HG03460 (cell line): ENCODE measurements around the gene DNAH8.
"Not testable (repeated sequence)": the region's sequence is repeated elsewhere in the genome, so short reads cannot be mapped to it uniquely, and the experiment has no call there.

Experiments
- ATAC-seq: cut with Tn5 transposase; IDR thresholded peaks from one replicate; pipeline ENCODE4 v1.9.1; 2021; ENCODE audit not compliant: unreplicated experiment

The DNAH8 gene

GRCh38 chr6:38877721-38878120 lies 162.6 kb downstream of the DNAH8 start:
- ATAC-seq = no peak

- no peak for ATAC-seq
Measured at GRCh38 chr6:38882157-38882556, 167.0 kb downstream of the DNAH8 start.

- ATAC-seq = no peak
Measured at GRCh38 chr6:38897507-38897906, 182.4 kb downstream of the DNAH8 start.

GRCh38 chr6:38901802-38902522 lies 186.9 kb downstream of the DNAH8 start:
- ATAC-seq = no peak

GRCh38 chr6:38906582-38906981 lies 191.5 kb downstream of the DNAH8 start:
- ATAC-seq = no peak

- ATAC-seq = no peak
Measured at GRCh38 chr6:38907264-38907663, 192.2 kb downstream of the DNAH8 start.

GRCh38 chr6:38909015-38909730 lies 194.1 kb downstream of the DNAH8 start:
- ATAC-seq = no peak

GRCh38 chr6:38910207-38910606 lies 195.1 kb downstream of the DNAH8 start:
- ATAC-seq = no peak

- ATAC-seq = no peak
Measured at GRCh38 chr6:38912378-38912777, 197.3 kb downstream of the DNAH8 start.

- no peak for ATAC-seq
Measured at GRCh38 chr6:38915205-38915925, 200.3 kb downstream of the DNAH8 start.

- ATAC-seq = not testable (repeated sequence)
Measured at GRCh38 chr6:38921540-38921939, 206.4 kb downstream of the DNAH8 start.

GRCh38 chr6:38924791-38925509 lies 209.8 kb downstream of the DNAH8 start:
- no peak for ATAC-seq

GRCh38 chr6:38929560-38929959 lies 214.4 kb downstream of the DNAH8 start:
- ATAC-seq = no peak

GRCh38 chr6:38933426-38933825 lies 218.3 kb downstream of the DNAH8 start:
- no peak for ATAC-seq

GRCh38 chr6:38935051-38935450 lies 219.9 kb downstream of the DNAH8 start:
- ATAC-seq = no peak

GRCh38 chr6:38937839-38938613 lies 222.9 kb downstream of the DNAH8 start:
- ATAC-seq = no peak

- ATAC-seq = no peak
Measured at GRCh38 chr6:38938741-38939140, 223.6 kb downstream of the DNAH8 start.

GRCh38 chr6:38942442-38942841 lies 227.3 kb downstream of the DNAH8 start:
- no peak for ATAC-seq

- ATAC-seq = no peak
Measured at GRCh38 chr6:38942965-38943364, 227.9 kb downstream of the DNAH8 start.

GRCh38 chr6:38943964-38944363 lies 228.9 kb downstream of the DNAH8 start:
- no peak for ATAC-seq
